ENCODE results near the gene NCKAP5. TPM values are rescaled to one million over a fixed set of nuclear protein-coding genes. Genes with fewer than 3 reads are reported as not detected.

The NCKAP5 gene
- total and polyA plus RNA-seq, 11 donors: 0.51 to 10.5 (median 5.2) TPM

GRCh38 chr2:133312038-133312729, 256.1 kb downstream of the NCKAP5 start:
- intact Hi-C loops (cut with DNase I): no loop called here
- Histone ChIP-seq H3K4me3 (no peak overlapping the region), H3K27ac (no peak overlapping the region), H3K4me1 (no peaks in the 10 kb centered on the region), H3K36me3 (no peaks in the 10 kb centered on the region), H3K27me3 (no peaks in the 10 kb centered on the region), H3K9me3 (no peaks in the 10 kb centered on the region)
- DNase-seq: no peak
- WGBS, 4 donors: 73 to 86% (median 75%) methylated on average over 4 of the region's 4 CpGs
- ATAC-seq: no peak
- TF ChIP-seq POLR2A (IDR thresholded peaks at IDR 0.05): no peak
- TF ChIP-seq CTCF (IDR thresholded peaks at IDR 0.05): no peak

- Histone ChIP-seq H3K27me3 (no peaks in the 10 kb centered on the region), H3K4me3 (no peak overlapping the region), H3K36me3 (no peaks in the 10 kb centered on the region), H3K9me3 (peaks cover 0 to 5% (median 0%) of the 10 kb centered on the region in 12 donors), H3K27ac (no peak overlapping the region), H3K4me1 (no peaks in the 10 kb centered on the region)
- TF ChIP-seq POLR2A (IDR thresholded peaks at IDR 0.05) (no peak), CTCF (IDR thresholded peaks at IDR 0.05) (no peak)
- ATAC-seq (no peak), DNase-seq (no peak)
- 82 to 93% (median 91%) methylated on average over 2 of the region's 2 CpGs for WGBS, 4 donors
- intact Hi-C loops (cut with DNase I): no loop called here
Observed at GRCh38 chr2:133306236-133306635, 262.0 kb downstream of the NCKAP5 start.

- peaks cover 0 to 5% (median 0%) of the 10 kb centered on the region in 12 donors for H3K9me3 ChIP-seq
- no peak for ATAC-seq
- H3K36me3 ChIP-seq: no peaks in the 10 kb centered on the region
- intact Hi-C loops (cut with DNase I): no loop called here
- WGBS, 4 donors: 60 to 87% (median 76%) methylated on average over 3 of the region's 3 CpGs
- TF ChIP-seq CTCF (IDR thresholded peaks at IDR 0.05): no peak
- no peak for TF ChIP-seq POLR2A (IDR thresholded peaks at IDR 0.05)
- H3K4me3 ChIP-seq: no peak overlapping the region
- H3K27ac ChIP-seq: no peak overlapping the region
- no peaks in the 10 kb centered on the region for H3K4me1 ChIP-seq
- no peak for DNase-seq
- H3K27me3 ChIP-seq: no peaks in the 10 kb centered on the region
Observed at GRCh38 chr2:133304344-133304743, 263.9 kb downstream of the NCKAP5 start.

- Histone ChIP-seq H3K27me3 (no peaks in the 10 kb centered on the region), H3K4me1 (no peaks in the 10 kb centered on the region), H3K9me3 (peaks cover 0 to 5% (median 0%) of the 10 kb centered on the region in 12 donors), H3K27ac (no peak overlapping the region), H3K36me3 (no peaks in the 10 kb centered on the region), H3K4me3 (no peak overlapping the region)
- ATAC-seq (no peak), DNase-seq (no peak)
- WGBS, 4 donors: 71 to 85% (median 79%) methylated on average over 1 of the region's 1 CpG
- intact Hi-C loops (cut with DNase I): no loop called here
- no peak for TF ChIP-seq CTCF (IDR thresholded peaks at IDR 0.05)
- no peak for TF ChIP-seq POLR2A (IDR thresholded peaks at IDR 0.05)
Observed at GRCh38 chr2:133303150-133303549, 265.1 kb downstream of the NCKAP5 start.
